ENCODE measurements around the gene ZFP92.

DNA sequence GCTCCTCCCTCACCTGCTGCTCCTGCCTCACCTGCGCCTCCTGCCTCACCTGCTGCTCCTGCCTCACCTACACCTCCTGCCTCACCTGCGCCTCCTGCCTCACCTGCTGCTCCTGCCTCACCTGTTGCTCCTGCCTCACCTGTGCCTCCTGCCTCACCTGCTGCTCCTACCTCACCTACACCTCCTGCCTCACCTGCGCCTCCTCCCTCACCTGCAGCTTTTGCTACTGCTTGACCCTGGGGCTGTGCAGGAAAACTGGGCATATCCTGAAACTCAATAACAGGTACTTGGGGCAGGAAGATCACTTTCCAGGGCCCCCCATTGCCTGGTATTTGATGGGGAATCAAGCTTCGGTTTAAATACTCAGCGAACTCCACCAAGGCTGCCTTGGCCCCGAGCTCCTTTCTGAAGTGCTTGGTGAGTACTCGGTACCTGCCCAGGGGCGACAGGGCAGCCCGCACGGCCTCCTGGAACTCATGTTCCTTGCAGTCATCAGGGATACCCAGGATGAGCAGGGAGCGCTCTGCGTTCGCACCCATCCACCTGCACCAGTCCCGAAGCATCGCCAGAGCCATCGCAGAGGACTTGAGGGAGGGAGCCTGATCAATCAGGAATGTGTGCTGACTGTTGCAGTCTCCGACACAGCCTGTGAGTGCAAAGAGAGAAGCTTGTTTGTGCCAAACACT is 12.9 kb upstream of the ZFP92 start:
- TF ChIP-seq POLR2A (IDR thresholded peaks at IDR 0.05; ENCODE audit: low read depth, low read length) (no peak), POLR2AphosphoS5 (IDR thresholded peaks at IDR 0.05; ENCODE audit: insufficient read depth, low read depth, low read length) (no peak), JUN (IDR thresholded peaks at IDR 0.05; ENCODE audit: borderline replicate concordance, insufficient read depth, insufficient read length, low read depth) (no peak), EZH2 (IDR thresholded peaks at IDR 0.05; ENCODE audit: borderline replicate concordance, low read depth, low read length, severe bottlenecking) (no peak), MYC (IDR thresholded peaks at IDR 0.05; ENCODE audit: low read depth, low read length) (no peak)
- TF ChIP-seq, protein P1, sequence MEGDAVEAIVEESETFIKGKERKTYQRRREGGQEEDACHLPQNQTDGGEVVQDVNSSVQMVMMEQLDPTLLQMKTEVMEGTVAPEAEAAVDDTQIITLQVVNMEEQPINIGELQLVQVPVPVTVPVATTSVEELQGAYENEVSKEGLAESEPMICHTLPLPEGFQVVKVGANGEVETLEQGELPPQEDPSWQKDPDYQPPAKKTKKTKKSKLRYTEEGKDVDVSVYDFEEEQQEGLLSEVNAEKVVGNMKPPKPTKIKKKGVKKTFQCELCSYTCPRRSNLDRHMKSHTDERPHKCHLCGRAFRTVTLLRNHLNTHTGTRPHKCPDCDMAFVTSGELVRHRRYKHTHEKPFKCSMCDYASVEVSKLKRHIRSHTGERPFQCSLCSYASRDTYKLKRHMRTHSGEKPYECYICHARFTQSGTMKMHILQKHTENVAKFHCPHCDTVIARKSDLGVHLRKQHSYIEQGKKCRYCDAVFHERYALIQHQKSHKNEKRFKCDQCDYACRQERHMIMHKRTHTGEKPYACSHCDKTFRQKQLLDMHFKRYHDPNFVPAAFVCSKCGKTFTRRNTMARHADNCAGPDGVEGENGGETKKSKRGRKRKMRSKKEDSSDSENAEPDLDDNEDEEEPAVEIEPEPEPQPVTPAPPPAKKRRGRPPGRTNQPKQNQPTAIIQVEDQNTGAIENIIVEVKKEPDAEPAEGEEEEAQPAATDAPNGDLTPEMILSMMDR (IDR thresholded peaks at IDR 0.05; ENCODE audit: extremely low read depth in 1 of 2, insufficient read depth in 1 of 2, low read depth in 1 of 2, low read length in 2 of 2), result no peak
- TF ChIP-seq, protein P2, sequence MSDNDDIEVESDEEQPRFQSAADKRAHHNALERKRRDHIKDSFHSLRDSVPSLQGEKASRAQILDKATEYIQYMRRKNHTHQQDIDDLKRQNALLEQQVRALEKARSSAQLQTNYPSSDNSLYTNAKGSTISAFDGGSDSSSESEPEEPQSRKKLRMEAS (IDR thresholded peaks at IDR 0.05; ENCODE audit: insufficient read depth, insufficient read length), result no peak

Data from endothelial cell of umbilical vein (primary cell).